GM18907 (cell line): ENCODE measurements around the gene CMYA5.
A peak's percentile ranks its signal among the peaks of the same experiment; 100 is the strongest.
"Not testable (repeated sequence)": the region's sequence is repeated elsewhere in the genome, so short reads cannot be mapped to it uniquely, and the experiment has no call there.

Source experiments
- ATAC-seq: cut with Tn5 transposase; IDR thresholded peaks from one replicate; pipeline ENCODE4 v1.9.1; 2021; ENCODE audit warnings: mild to moderate bottlenecking, moderate library complexity; ENCODE audit not compliant: unreplicated experiment

CMYA5 gene

DNA sequence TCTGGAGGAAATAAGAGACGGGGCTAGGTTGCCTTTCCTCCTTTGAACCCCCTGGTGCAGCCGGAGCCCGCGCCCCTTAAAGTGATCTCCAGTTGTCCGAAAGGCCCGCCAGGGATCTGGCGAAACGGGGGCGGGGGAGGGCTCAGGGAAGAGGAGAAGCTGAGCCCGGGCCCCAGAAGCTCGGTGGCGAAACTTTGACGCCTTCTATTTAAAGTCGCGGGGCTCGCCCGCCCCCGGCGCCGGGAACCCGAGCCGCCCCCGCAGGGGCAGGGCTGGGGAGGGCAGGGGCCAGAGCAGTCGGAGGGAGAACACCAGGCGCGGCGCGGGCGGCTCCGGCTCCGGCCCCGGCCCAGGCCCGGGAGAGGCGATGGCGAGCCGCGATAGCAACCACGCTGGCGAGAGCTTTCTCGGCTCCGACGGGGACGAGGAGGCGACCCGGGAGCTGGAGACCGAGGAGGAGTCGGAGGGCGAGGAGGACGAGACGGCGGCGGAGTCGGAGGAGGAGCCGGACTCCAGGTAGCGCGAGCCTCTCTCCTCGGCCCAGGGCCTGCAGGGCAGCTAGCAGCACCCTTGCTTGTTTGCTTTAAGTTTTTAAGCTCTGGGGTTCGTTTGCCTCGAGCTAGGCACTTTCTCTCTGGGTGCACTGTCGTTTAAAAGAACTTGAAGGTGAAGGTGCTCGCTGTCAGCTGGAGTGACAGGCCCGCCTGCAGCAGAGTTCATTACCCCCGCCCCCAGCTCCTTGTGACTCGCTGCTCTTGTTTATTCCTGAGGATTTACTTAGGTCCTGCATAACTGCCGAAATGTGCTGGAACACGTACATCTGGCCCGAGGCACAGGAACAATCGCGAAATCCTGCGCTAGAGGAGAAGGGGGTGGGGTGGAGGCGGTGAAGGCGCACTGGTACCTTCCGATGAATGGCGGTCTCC, at the start of gene CMYA5:
Gene CMYA5, plus strand, starts transcription at position 296 of the 926 bp plus-strand sequence. Its CDS starts 72 bp downstream, at position 368.
- ATAC-seq: no peak

DNA sequence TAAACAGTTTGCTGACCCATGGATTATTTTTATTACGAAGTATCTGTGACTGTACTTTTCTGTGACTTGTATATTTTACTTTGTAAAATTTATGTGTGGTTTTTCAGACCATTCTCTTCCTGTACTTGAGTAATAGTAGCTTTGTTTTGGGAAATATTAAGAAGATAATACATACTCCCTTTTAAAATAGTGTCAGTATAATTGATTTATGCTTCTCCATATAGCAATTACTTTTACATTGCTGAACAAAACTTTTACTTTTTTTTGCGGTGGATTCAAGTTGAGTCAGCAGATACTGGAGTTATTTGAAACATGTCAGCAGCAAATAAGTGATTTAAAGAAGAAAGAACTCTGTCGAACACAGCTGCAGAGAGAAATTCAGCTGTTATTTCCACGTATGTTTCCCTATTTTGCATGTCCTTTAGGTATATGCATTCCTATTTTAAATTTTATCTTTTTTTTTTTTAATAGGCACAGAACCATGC, 49.0 kb upstream of the CMYA5 start:
- ATAC-seq: no peak

DNA sequence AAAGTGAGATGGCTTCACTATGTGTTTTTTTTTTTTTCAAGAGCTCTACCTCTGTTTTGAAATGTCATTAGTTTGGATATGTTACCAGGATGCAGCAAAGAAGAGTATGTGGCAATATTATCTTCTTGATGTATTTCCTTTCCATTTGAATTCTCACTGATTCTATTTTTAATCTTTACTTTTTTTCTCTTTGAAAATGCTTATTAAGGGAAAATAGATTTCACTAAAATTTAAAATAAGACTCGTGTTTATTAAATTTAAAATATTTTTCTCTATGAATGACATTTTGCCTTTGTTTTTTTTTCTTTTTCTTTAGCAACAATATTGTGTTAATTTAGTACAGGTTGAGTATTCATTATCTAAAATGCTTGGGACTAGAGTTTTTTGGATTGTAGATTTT, 48.2 kb upstream of the CMYA5 start:
- ATAC-seq: no peak

DNA sequence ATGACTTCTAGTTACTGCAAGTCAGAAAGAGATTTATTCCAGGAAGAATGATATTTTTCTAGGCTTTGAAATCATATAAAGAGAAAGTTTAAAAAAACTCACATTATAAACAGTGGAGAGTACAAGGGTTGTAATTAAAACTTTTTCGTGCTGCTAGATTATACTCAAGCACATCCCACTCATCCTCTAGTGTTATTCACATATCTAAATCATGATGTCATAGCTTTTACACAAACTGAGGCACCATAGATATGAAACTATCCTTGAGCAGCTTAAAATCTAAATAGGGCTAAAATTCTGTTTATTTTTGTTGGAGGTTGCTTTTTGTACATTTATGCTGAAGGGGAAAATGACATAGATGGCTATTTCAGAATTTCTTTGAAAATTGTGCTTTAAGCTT, 47.4 kb upstream of the CMYA5 start:
- ATAC-seq: no peak

DNA sequence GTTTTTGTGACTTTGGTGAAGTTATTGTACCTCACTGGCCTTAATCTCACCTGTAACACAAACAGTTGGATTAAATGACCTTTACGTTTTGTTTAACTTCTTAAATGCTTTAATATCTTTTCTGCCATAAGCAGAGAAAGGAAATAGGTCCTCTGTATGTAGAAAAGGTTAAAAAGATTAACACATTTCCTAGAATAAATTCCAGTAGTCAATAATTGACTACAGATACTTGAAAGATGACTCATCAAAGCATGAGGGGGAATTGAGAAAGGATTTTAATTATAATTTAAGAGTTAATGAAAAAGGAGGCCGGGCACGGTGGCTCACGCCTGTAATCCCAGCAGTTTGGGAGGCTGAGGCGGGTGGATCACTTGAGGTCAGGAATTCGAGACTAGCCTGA, 35.8 kb upstream of the CMYA5 start:
- no peak for ATAC-seq

DNA sequence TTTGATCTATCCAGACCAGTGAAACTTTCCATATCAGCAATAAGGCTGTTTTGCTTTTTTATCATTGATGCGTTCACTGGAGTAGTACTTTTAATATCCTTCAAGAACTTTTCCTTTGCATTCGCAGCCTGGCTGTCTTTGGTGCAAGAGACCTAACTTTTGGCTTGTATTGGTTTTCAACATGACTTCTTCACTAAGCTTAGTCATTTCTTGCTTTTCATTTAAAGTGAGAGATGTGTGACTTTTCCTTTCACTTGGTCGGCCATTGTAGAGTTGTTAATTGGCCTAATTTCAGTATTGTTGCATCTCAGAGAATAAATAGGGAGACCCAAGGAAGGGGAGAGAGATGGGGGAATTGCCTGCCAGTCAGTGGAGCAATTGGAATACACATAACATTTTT, 26.4 kb upstream of the CMYA5 start:
- no peak for ATAC-seq

DNA sequence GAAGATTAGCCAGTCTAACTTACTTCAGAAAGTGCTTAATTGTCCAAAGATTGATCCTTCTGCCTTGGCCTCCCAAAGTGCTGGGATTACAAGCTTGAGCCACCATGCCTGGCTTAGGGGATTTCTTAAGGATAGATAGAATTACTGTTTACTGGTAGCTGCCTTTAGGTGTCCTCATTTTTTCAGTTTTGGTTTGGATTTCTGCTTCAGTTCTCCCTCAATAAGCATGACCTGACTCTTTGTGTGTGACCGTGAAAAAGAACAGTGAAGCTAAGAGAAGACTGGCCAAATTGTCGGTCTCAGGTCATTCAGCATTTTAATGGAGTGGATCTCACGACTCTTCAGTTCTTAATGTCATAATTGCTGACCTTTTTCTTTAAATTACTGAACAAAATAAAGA, 22.9 kb upstream of the CMYA5 start:
- no peak for ATAC-seq

DNA sequence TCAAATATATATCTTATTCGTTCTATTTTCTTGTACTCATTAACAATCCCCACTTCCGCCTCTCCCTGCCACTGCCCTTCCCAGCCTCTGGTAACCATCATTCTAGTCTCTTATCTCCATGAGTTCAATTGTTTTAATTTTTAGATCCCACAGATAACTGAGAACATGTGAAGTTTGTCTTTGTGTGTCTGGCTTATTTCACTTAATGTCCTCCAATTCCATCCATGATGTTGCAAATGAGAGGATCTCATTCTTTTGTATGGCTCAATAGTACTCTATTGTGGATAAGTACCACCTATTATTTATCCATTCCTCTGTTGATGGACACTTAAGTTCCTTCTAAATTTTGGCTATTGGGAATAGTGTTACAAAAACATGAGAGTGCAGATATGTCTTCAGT, 17.2 kb upstream of the CMYA5 start:
- no peak for ATAC-seq

DNA sequence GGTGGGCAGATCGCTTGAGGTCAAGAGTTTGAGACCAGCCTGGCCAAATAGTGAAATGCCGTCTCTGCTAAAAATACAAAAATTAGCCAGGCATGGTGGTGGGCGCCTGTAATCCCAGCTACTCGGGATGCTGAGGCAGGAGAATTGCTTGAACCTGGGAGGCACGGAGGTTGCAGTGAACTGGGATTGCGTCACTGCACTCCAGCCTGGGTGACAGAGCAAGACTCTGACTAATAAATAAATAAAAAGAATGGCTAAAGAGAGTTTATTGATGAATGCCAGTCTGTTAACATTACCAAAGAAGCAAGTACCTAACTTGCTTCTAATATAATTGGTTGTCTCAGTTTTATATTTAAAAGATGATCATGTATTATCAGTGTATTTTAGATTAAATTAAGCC, 13.3 kb upstream of the CMYA5 start:
- ATAC-seq: not testable (repeated sequence)

DNA sequence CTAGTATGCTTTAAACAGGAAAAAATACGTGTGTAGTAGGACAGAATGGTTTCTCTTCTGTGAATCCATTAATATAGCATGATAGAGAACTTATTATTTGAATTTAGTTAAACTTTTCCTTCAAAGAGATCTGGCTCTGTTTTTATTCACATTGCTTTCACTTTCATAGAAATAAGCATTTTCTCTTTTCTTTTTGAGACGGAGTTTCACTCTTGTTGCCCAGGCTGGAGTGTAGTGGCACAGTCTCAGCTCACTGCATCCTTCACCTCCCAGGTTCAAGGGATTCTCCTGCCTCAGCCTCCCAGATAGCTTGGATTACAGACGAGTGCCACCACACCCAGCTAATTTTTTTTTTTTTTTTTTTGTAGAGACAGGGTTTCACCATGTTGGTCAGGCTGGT, 7.5 kb upstream of the CMYA5 start:
- not testable (repeated sequence) for ATAC-seq

DNA sequence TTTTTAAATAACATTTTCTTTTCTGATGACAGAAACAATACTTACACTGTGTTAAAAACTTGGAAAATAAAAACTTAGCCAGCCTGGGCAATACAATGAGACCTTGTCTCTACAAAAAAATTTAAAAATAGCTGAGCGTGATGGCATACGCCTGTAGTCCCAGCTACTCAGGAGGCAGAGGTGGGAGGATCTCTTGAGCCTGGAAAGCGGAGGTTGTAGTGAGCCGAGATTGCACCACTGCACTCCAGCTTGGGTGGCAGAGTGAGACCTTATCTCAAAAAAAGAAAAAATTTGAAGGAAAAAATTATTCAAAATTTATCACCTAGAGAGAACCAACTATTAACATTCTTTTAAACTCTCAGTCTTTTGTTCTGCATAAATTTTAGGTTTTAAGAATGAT, 4.9 kb upstream of the CMYA5 start:
- ATAC-seq: no peak

DNA sequence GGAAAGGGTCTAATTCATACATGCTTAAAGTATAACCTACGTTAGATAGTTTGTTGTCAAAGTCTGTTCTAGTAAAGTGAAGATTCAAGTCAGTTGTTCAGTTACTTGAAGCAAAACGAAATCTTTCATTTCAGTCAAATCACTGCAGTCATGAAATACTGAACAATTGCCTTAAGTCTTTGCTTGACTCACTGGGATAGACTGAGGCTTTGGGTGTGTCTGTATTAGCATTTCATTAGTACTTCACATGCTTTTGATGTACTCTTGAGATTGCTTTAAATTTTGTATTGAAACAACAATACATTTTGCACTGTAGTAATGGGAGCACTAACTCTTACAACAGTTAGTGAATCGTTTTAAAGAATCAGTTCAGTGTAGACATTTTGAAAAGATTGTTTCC, 4.0 kb upstream of the CMYA5 start:
- no peak for ATAC-seq

DNA sequence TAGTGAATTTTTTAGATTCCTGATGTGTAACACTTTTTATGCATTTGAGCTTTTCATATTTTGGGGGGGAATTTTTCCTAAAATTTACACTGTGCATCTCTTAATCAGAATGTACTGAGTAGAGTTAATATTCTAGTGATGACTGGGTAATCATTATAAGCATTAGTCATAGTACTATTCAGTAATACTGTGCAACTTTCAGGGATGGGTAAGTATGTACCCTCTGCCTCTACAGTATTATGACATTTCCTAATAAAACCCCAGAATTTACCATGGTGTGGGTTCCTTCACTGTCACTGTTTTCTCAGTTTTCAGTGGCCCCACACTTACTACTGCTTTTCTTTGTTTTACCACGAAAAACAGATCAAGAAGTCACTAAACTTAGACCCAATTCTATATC, 2.8 kb upstream of the CMYA5 start:
- ATAC-seq: no peak

DNA sequence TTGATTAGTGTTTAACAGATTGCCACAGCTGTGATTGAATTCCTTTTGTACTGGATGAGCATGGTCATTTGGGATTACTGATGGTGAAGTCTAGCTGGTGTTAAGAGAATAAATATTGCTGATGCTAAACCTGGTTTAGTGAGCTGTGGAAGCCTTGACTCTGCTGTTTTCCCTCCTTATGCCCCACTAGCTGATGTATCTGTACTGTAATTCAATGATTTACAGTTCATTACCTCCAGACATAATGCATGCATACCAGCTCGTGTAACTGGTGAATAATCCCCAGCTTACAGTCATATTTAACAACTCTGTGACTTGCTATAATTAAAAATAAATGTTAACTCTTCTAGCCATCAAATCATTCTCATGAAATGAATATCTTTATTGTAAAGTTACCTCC, 1.7 kb upstream of the CMYA5 start:
- no peak for ATAC-seq

DNA sequence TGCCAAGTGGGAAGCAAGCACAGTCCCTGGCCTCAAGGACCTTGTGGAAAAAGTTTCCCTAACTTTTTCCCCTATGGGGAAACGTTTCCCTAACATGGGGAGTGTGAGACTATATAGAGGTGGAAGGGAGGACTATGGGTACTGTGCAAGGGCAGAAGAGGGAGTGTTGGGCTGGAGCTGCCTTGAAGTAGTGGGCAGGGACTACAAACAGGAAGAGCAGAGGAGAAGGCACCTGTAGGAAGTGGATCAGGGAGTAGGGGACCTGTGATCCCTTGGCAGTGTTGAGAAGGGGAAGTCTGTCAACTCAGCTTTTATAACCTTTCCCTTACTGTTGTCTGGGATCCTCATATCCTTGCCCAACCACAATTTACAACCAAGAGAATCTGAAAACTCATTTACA, 1.4 kb downstream of the CMYA5 start:
- no peak for ATAC-seq

DNA sequence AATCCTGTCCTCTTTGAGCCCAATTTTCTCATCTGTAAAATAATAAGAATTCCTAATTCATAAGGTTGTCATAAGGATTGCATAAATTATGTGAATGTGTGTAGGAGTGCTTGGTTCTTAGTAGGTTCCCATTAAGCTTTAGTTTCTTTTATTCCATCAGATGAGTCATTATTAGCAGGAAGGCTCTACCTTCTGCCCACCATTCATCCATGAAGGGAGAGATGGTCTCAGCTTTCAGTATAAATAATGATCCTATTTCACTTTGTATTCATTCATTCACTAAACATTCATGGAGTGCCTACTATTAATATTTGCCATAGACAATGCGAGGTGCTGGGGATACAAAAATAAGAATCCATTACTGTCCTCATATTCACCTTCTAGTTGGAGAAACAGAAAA, 3.0 kb downstream of the CMYA5 start:
- ATAC-seq: no peak

DNA sequence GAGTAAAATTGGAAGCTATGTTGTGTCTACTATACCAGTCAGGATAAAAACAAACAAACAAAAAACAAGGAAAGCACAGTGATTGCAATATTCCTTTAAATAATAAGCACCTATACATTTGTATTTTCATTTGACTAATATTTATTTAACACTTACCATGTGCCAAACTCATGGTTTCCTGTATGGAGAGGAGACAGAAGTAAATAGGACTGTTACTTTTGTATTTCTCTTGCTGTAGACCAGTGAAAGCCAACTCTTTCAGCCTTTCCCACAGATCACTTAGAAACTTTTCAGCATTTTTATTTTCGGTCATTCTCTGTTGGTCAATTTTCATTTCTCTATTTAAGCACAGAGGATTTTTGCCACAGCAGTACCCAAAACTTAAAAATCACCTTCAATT, 4.5 kb downstream of the CMYA5 start:
- no peak for ATAC-seq

DNA sequence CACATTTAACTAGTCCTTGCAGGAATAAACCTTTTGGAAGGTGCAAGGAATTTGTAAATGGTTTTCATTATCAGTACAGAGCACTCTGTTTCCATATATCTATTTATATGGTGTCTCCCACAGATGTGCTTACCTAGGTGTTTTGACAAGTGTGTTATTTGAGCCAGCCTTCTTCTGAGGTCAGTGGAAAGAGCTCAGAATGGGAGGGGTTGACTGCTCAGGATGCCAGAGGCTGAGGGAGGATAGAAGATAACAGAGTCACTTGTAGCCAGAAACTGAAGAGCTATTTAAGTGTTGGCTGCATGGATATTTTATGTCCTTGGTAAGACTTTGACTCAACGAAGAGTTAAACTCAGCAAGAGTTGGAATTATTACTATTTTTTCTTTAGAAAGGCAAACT, 5.0 kb downstream of the CMYA5 start:
- ATAC-seq: no peak

DNA sequence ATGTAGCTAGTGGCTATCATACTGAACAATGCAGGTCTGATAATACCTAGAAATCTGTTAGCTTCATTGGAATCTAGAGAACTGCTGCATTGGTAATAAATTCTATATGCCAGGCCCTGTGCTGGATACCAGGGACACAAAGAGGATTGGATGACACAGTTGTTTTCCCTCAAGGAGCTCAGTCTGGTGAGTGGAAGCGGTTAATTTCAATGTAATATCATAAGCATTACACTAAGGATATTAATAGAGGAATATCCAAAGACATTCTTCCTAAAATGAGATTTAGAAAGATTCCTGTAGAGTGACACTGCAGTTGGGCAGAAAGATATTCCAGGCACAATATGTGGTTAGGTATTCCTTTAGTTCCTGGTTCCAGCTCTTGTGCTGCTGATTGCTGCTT, 5.9 kb downstream of the CMYA5 start:
- no peak for ATAC-seq

DNA sequence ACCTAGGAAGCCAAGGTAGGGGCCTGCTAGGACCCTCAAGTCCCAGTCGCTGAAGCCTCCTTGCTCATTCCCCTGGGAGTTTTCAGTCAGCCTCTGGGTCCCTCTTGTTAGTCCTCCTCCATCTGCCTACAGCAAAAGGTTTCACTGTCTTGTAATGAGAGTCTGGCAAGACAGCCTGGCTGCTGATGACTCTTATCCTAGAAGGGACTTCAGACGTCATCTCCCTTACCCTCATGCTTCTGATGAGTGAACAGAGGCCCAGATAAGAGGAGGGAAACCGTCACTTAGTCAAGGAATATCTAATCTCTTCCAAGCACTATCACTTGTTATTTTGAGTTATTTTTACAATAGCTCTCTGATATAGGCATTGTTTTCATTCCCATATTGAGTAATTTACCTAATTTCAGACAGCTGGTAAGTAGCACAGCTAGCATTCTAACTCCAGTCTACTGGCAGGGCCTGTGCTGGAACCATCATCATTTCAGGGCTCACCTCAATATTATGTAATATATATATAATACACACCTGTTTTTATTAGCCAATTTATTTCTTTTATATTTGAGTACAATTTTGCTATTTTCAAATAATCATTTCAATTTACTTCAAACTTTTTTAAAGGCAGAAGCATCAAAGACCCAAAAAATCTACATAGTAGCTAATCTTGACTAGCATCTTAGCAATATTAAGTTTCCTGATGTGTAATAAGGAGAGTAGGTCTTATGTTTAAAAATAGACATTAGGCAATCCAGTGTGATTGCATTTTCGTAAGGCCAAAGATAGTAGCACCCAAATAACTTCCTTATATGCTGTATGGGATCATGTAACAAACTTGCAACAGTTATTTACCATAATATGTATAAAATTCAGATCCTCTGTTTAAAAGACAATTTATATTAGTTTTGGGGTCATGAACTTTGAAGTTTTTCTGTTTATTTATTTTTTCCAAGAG, 7.9 kb downstream of the CMYA5 start:
- ATAC-seq: no peak

DNA sequence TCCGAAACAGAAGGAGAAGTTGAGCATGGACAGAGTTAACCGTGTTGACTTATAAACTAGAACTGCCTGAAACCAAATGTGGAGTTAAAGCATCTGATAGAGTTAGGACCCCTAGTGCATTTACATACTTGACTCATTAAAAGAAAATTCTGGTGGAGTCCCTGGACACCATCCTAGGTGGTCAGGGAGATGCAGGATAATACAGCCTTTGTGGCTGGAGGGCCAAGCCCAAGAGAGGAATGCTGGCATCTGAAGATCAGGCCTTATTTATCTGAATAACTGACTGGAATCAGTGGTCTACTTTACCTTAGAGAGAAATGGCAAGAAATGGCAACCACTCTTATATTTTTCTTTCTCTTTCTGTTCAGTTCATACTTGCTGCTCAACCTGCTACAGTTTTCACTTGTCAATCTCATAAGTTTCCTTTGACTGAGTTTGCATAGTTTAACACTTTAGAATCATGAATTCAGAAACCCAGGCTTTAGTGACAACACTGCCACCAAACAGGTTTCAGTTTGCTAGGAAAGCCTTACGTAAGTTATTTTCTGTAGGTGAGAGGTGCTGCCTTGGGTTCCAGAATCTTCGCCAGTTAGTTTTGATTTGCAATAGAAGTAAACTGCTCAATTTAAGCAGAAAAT, 10.2 kb downstream of the CMYA5 start:
- peak; percentile 78 for ATAC-seq
